NT2/D1 (cell line): Measurements from ENCODE around the gene RAB11B.

Experiments used
- SUZ12 ChIP-seq: IDR thresholded peaks from 2 replicates; pipeline ENCODE4 v1.6.1; 2011; ENCODE audit not compliant: insufficient read length, insufficient read depth; ENCODE audit errors: extremely low read depth
- YY1 ChIP-seq: IDR thresholded peaks from 2 replicates; pipeline ENCODE4 v1.6.1; 2011; ENCODE audit not compliant: insufficient read length, insufficient read depth
- ZNF274 ChIP-seq: IDR thresholded peaks from 2 replicates; pipeline ENCODE4 v1.6.1; 2011; ENCODE audit warnings: mild to moderate bottlenecking, low read depth, low read length

- TF ChIP-seq ZNF274: no peak
- no peak for TF ChIP-seq SUZ12
- no peak for TF ChIP-seq YY1
These were observed 23.5 kb downstream of the RAB11B start for GRCh38 chr19:8413629-8413995.
